ENCODE data around the gene DPH2. TPM values are rescaled to one million over a fixed set of nuclear protein-coding genes. Genes with fewer than 3 reads are reported as not detected.

DPH2 gene
- total and polyA plus RNA-seq, 10 of the 15 experiments (the other 5 are each of a cell fraction or from before 2014, with no cell fraction given): 13.1 to 82.9 (median 52.0) TPM

DNA sequence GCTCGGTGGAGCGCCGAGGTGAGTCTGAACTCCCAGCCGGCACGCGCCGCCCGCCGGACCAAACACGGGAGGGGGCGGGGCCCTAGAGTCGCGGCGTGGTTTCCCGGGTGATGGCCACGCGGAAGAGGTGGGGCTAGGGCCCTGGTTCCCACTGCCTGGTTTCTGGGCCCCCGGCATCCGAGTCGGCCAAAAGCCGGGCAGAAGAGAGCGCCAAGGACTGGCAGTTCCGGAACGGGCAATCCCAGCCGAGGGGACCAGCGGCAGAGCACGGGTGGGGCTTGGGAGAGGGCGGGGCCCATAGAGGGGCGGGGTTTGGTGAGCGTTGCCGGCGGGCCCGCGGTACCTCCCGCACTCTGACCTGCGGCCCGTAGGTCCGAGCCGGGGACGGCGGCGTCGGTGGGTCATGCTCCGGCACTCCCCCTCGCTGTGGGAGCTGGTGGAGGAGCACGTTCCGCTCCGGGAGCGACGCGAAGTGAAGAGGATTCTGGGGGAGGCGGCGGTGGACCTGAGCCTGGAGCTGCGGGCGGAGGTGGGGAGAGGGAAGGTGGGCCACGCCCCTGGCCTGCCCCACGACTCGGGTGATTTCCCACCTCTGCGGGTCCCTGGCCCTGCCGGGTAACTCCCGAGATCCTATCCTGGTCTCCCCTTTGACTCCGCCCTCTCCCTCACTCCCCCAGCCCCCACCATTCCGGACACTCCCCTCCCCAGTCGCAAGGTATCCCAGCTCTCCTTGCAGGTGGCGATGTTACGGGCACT is 21.8 kb downstream of the DPH2 start, which contains the start of gene CCDC24 (continued):
- no peak for TF ChIP-seq NR2C1 (IDR thresholded peaks at IDR 0.05)
- TF ChIP-seq FOXM1 (IDR thresholded peaks at IDR 0.05; ENCODE audit: low read depth, low read length): no peak
- TF ChIP-seq MEF2A (IDR thresholded peaks at IDR 0.05; ENCODE audit: insufficient read depth, low read depth, low read length): no peak
- TF ChIP-seq, protein P1, sequence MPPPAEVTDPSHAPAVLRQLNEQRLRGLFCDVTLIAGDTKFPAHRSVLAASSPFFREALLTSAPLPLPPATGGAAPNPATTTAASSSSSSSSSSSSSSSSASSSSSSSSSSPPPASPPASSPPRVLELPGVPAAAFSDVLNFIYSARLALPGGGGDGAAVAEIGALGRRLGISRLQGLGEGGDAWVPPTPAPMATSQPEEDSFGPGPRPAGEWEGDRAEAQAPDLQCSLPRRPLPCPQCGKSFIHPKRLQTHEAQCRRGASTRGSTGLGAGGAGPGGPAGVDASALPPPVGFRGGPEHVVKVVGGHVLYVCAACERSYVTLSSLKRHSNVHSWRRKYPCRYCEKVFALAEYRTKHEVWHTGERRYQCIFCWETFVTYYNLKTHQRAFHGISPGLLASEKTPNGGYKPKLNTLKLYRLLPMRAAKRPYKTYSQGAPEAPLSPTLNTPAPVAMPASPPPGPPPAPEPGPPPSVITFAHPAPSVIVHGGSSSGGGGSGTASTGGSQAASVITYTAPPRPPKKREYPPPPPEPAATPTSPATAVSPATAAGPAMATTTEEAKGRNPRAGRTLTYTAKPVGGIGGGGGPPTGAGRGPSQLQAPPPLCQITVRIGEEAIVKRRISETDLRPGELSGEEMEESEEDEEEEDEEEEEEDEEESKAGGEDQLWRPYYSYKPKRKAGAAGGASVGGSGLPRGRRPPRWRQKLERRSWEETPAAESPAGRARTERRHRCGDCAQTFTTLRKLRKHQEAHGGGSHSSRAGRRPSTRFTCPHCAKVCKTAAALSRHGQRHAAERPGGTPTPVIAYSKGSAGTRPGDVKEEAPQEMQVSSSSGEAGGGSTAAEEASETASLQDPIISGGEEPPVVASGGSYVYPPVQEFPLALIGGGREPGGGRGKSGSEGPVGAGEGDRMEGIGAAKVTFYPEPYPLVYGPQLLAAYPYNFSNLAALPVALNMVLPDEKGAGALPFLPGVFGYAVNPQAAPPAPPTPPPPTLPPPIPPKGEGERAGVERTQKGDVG (CRISPR knock-in tag; IDR thresholded peaks at IDR 0.05): no peak
- no peak for TF ChIP-seq HDAC6 (IDR thresholded peaks at IDR 0.05; ENCODE audit: unreplicated experiment)
- TF ChIP-seq MTA3 (IDR thresholded peaks at IDR 0.05; ENCODE audit: borderline replicate concordance, low read length): no peak; the same call in 1 of the 2 replicates
- TF ChIP-seq SRF (IDR thresholded peaks at IDR 0.05; ENCODE audit: low read depth in 2 of 2, low read length in 2 of 2): 0 out of 4 replicates have a peak, but pooled peaks of 1 of the 2 experiments have one; percentile 27
- TF ChIP-seq RAD21 (IDR thresholded peaks at IDR 0.05; ENCODE audit: insufficient read depth, low read depth, low read length): no peak
- no peak for TF ChIP-seq RBBP5 (conservative IDR thresholded peaks at IDR 0.05)
- no peak for TF ChIP-seq MYC (IDR thresholded peaks at IDR 0.05; ENCODE audit: insufficient read depth, insufficient read length, insufficient replicate concordance, low read length, severe bottlenecking)
- TF ChIP-seq, protein P2, sequence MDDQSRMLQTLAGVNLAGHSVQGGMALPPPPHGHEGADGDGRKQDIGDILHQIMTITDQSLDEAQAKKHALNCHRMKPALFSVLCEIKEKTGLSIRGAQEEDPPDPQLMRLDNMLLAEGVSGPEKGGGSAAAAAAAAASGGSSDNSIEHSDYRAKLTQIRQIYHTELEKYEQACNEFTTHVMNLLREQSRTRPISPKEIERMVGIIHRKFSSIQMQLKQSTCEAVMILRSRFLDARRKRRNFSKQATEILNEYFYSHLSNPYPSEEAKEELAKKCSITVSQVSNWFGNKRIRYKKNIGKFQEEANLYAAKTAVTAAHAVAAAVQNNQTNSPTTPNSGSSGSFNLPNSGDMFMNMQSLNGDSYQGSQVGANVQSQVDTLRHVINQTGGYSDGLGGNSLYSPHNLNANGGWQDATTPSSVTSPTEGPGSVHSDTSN (IDR thresholded peaks at IDR 0.05; ENCODE audit: insufficient replicate concordance, low read depth, low read length): no peak
- no peak for TF ChIP-seq CHD4 (IDR thresholded peaks at IDR 0.05)
- no peak for TF ChIP-seq NR2C2 (IDR thresholded peaks at IDR 0.05; ENCODE audit: borderline replicate concordance, control insufficient read depth, insufficient read length, low read depth)
- TF ChIP-seq SPI1 (IDR thresholded peaks at IDR 0.05; ENCODE audit: borderline replicate concordance, insufficient read depth, low read depth, low read length): no peak
- peak in 1 of 2 experiments; percentile 5; a peak in 1 of 4 replicates for TF ChIP-seq IKZF2 (IDR thresholded peaks at IDR 0.05)
- TF ChIP-seq NBN (IDR thresholded peaks at IDR 0.05): no peak; the same call in 1 of the 2 replicates
- TF ChIP-seq, protein P3, sequence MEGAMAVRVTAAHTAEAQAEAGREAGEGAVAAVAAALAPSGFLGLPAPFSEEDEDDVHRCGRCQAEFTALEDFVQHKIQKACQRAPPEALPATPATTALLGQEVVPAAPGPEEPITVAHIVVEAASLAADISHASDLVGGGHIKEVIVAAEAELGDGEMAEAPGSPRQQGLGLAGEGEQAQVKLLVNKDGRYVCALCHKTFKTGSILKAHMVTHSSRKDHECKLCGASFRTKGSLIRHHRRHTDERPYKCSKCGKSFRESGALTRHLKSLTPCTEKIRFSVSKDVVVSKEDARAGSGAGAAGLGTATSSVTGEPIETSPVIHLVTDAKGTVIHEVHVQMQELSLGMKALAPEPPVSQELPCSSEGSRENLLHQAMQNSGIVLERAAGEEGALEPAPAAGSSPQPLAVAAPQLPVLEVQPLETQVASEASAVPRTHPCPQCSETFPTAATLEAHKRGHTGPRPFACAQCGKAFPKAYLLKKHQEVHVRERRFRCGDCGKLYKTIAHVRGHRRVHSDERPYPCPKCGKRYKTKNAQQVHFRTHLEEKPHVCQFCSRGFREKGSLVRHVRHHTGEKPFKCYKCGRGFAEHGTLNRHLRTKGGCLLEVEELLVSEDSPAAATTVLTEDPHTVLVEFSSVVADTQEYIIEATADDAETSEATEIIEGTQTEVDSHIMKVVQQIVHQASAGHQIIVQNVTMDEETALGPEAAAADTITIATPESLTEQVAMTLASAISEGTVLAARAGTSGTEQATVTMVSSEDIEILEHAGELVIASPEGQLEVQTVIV (IDR thresholded peaks at IDR 0.05; ENCODE audit: borderline replicate concordance, partially characterized antibody): no peak
- no peak for TF ChIP-seq POLR2AphosphoS5 (IDR thresholded peaks at IDR 0.05; ENCODE audit: low read length)
- TF ChIP-seq TARDBP (IDR thresholded peaks at IDR 0.05; ENCODE audit: borderline replicate concordance): no peak
- TF ChIP-seq POLR2A (IDR thresholded peaks at IDR 0.05; ENCODE audit: low read depth, low read length): peak; percentile 74
- TF ChIP-seq RFX5 (IDR thresholded peaks at IDR 0.05; ENCODE audit: low read depth, low read length): no peak
- 0 out of 2 replicates have a peak, but pooled peaks have one; percentile 35 for TF ChIP-seq GATAD2B (conservative IDR thresholded peaks at IDR 0.05; ENCODE audit: low read depth)
- no peak for TF ChIP-seq TCF3 (IDR thresholded peaks at IDR 0.05; ENCODE audit: borderline replicate concordance, insufficient read depth, low read depth, low read length)
- TF ChIP-seq GABPA (IDR thresholded peaks at IDR 0.05; ENCODE audit: low read depth): no peak
- no peak for TF ChIP-seq RB1 (IDR thresholded peaks at IDR 0.05; ENCODE audit: borderline replicate concordance)

All from GM12878 (cell line).